CD8-positive, alpha-beta memory T cell (primary cell): ENCODE measurements around the gene POC1B. TPM values are rescaled to one million over a fixed set of nuclear protein-coding genes. Genes with fewer than 3 reads are reported as not detected.

Experiments
- CTCF ChIA-PET: fragments of 350-600 bp; sonication (Branson Sonifier 250); formaldehyde crosslinking; loops from one replicate; lab custom pipeline; 2021; ENCODE audit warnings: antibody characterized with exemption; lab: Charles Lee
- POLR2A ChIA-PET: fragments of 350-600 bp; sonication (Branson Sonifier 250); formaldehyde crosslinking; loops from one replicate; lab custom pipeline; 2021; ENCODE audit warnings: antibody characterized with exemption; lab: Charles Lee
- DNase-seq, 5 donors: peaks; one replicate each; pipeline versions ENCODE4 v3.0.0 to v3.0.0-alpha.2; 2020 to 2022; ENCODE audit warnings: mixed read lengths in 1 of 5
- H3K27ac ChIP-seq: one replicate; pipeline ENCODE4 v1.7.0; 2013; ENCODE audit warnings: low read depth, mild to moderate bottlenecking, low read length, moderate library complexity
- H3K27me3 ChIP-seq: 2 replicates; pipeline ENCODE4 v1.7.0; 2013; ENCODE audit warnings: low read length, mild to moderate bottlenecking; ENCODE audit not compliant: insufficient read depth, poor library complexity, severe bottlenecking
- H3K36me3 ChIP-seq: 2 replicates; pipeline ENCODE4 v1.7.0; 2013; ENCODE audit warnings: mild to moderate bottlenecking, low read length, moderate library complexity; ENCODE audit not compliant: insufficient read depth
- H3K4me1 ChIP-seq: 2 replicates; pipeline ENCODE4 v1.7.0; 2013; ENCODE audit warnings: mild to moderate bottlenecking, low read length, moderate library complexity; ENCODE audit not compliant: insufficient read depth
- H3K4me3 ChIP-seq: 2 replicates; pipeline ENCODE4 v1.7.0; 2013; ENCODE audit warnings: mild to moderate bottlenecking, low read length
- H3K9me3 ChIP-seq: 2 replicates; pipeline ENCODE4 v1.7.0; 2013; ENCODE audit warnings: mild to moderate bottlenecking, low read length
- H3K27ac Mint-ChIP-seq, 8 donors: one replicate each; pipeline ENCODE4 v1.8.0; 2020 to 2021; ENCODE audit warnings: mixed read lengths in 8 of 8, mild to moderate bottlenecking in 6 of 8, inconsistent platforms in 3 of 8, moderate library complexity in 3 of 8
- H3K27me3 Mint-ChIP-seq, 2 donors: one replicate each; pipeline ENCODE4 v1.8.0; 2020 to 2021; ENCODE audit warnings: mixed read lengths in 2 of 2, mild to moderate bottlenecking in 1 of 2, moderate library complexity in 1 of 2
- H3K36me3 Mint-ChIP-seq, 3 donors: one replicate each; pipeline ENCODE4 v1.8.0; 2020 to 2021; ENCODE audit warnings: mixed read lengths in 3 of 3, inconsistent platforms in 1 of 3, mild to moderate bottlenecking in 1 of 3
- H3K4me1 Mint-ChIP-seq, 3 donors: one replicate each; pipeline ENCODE4 v1.8.0; 2020 to 2021; ENCODE audit warnings: mixed read lengths in 3 of 3, inconsistent platforms in 1 of 3, mild to moderate bottlenecking in 1 of 3
- H3K4me3 Mint-ChIP-seq, 7 donors: one replicate each; pipeline ENCODE4 v1.8.0; 2020 to 2021; ENCODE audit warnings: mixed read lengths in 7 of 7, mild to moderate bottlenecking in 6 of 7, moderate library complexity in 4 of 7, inconsistent platforms in 2 of 7
- H3K9me3 Mint-ChIP-seq, 5 donors: one replicate each; pipeline ENCODE4 v1.8.0; 2020 to 2022; ENCODE audit warnings: mixed read lengths in 5 of 5, mild to moderate bottlenecking in 3 of 5, moderate library complexity in 2 of 5, inconsistent platforms in 1 of 5
- polyA plus RNA-seq: library from polyadenylated mRNA; unstranded; fragments of 300-500 nt; fragmentation: Illumina TruSeq; gene quantifications from one replicate; pipeline ENCODE4 v1.2.3, GENCODE V29; 2021
- total RNA-seq, 2 experiments: library from RNA; stranded (reverse); gene quantifications; one replicate each; pipeline ENCODE4 v1.2.3, GENCODE V29; 2021

POC1B gene
- total and polyA plus RNA-seq, 3 experiments from 2014 or later, result 21.8 to 38.9 (median 22.6) TPM

GRCh38 chr12:89521364-89522223, 4.3 kb downstream of the POC1B start:
- no peaks in the 10 kb centered on the region for H3K36me3 ChIP-seq
- peaks cover 43% of the 10 kb centered on the region for H3K4me1 ChIP-seq
- DNase-seq, result no peak
- CTCF ChIA-PET, result interaction anchor here (1.1 kb wide), 2 partner anchors 9 to 501 kb away, joined by 3 to 4 read pairs; no protein-coding TSS in a partner anchor
- no peak overlapping the region for H3K4me3 ChIP-seq
- no peak overlapping the region for H3K27ac ChIP-seq
- peaks cover 55 to 77% (median 72%) of the 10 kb centered on the region in 3 donors for H3K4me1 Mint-ChIP-seq
- no peaks in the 10 kb centered on the region for H3K27me3 ChIP-seq
- H3K4me3 Mint-ChIP-seq, result peak overlapping the region; percentile 61 to 82 (median 71)
- H3K36me3 Mint-ChIP-seq, result peaks cover 9 to 36% (median 11%) of the 10 kb centered on the region in 3 donors
- peak overlapping the region; percentile 2 to 64 (median 27) for H3K27ac Mint-ChIP-seq
- POLR2A ChIA-PET, result no interaction called here
- H3K9me3 ChIP-seq, result no peaks in the 10 kb centered on the region
- H3K27me3 Mint-ChIP-seq, result no peaks in the 10 kb centered on the region
- H3K9me3 Mint-ChIP-seq, result no peaks in the 10 kb centered on the region

GRCh38 chr12:89517720-89518119, 8.1 kb downstream of the POC1B start:
- ChIA-PET POLR2A (interaction anchor here (0.7 kb wide), 1 partner anchor 478 kb away, joined by 5 read pairs; no protein-coding TSS in a partner anchor), CTCF (interaction anchor here (1.1 kb wide), 1 partner anchor 501 kb away, joined by 3 read pairs; no protein-coding TSS in a partner anchor)
- Histone ChIP-seq H3K4me1 (peaks cover 23% of the 10 kb centered on the region), H3K27ac (no peak overlapping the region), H3K27me3 (no peaks in the 10 kb centered on the region), H3K36me3 (no peaks in the 10 kb centered on the region), H3K9me3 (no peaks in the 10 kb centered on the region), H3K4me3 (no peak overlapping the region)
- H3K27me3 Mint-ChIP-seq, result no peaks in the 10 kb centered on the region
- no peak for DNase-seq
- peak overlapping the region in 2 of 8 donors; percentile 20 to 34 for H3K27ac Mint-ChIP-seq
- peaks cover 0 to 13% (median 3%) of the 10 kb centered on the region in 3 donors for H3K36me3 Mint-ChIP-seq
- peaks cover 40 to 52% (median 52%) of the 10 kb centered on the region in 3 donors for H3K4me1 Mint-ChIP-seq
- H3K9me3 Mint-ChIP-seq, result no peaks in the 10 kb centered on the region
- no peak overlapping the region for H3K4me3 Mint-ChIP-seq

GRCh38 chr12:89516633-89517032, 9.2 kb downstream of the POC1B start:
- POLR2A ChIA-PET, result no interaction called here
- H3K9me3 Mint-ChIP-seq, result no peaks in the 10 kb centered on the region

DNA sequence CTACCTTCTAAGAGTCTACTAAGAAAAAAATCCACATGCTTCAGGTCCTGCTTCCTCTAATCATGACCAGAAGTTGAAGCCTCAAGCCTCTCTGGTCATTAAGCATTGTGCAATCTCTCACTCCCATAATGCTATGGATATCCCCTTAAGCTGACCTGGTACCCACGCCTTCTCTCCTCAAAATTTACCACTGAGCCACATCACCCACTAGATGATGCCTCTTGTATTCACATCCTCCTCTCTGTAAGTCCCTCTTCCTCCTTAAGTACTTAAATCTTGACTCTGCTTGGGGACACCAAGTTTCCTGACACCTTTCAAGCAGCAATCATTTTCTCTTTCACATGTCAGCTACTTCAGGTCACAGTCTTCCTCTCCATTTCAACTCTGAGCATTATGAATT, 11.1 kb downstream of the POC1B start:
- H3K4me3 Mint-ChIP-seq, result no peak overlapping the region
- H3K9me3 Mint-ChIP-seq, result no peaks in the 10 kb centered on the region
- Histone ChIP-seq H3K27ac (no peak overlapping the region), H3K4me3 (no peak overlapping the region), H3K9me3 (no peaks in the 10 kb centered on the region), H3K27me3 (no peaks in the 10 kb centered on the region), H3K36me3 (no peaks in the 10 kb centered on the region), H3K4me1 (peaks cover 5% of the 10 kb centered on the region)
- POLR2A ChIA-PET, result interaction anchor here (0.9 kb wide), 1 partner anchor 10 kb away, joined by 3 read pairs; the partner anchor contains the start of gene GALNT4
- CTCF ChIA-PET, result no interaction called here
- no peak for DNase-seq
- no peak overlapping the region for H3K27ac Mint-ChIP-seq
- H3K4me1 Mint-ChIP-seq, result peaks cover 24 to 33% (median 32%) of the 10 kb centered on the region in 3 donors
- no peaks in the 10 kb centered on the region for H3K27me3 Mint-ChIP-seq
- peaks cover 0 to 7% (median 3%) of the 10 kb centered on the region in 3 donors for H3K36me3 Mint-ChIP-seq

More at GRCh38 chr12:89516633-89517032, 9.2 kb downstream of the POC1B start:
- Mint-ChIP-seq H3K27ac (no peak overlapping the region), H3K36me3 (peaks cover 0 to 5% (median 3%) of the 10 kb centered on the region in 3 donors), H3K27me3 (no peaks in the 10 kb centered on the region), H3K4me3 (no peak overlapping the region), H3K4me1 (peaks cover 30 to 42% (median 41%) of the 10 kb centered on the region in 3 donors)
- Histone ChIP-seq H3K27ac (no peak overlapping the region), H3K4me1 (peaks cover 13% of the 10 kb centered on the region), H3K36me3 (no peaks in the 10 kb centered on the region), H3K9me3 (no peaks in the 10 kb centered on the region), H3K4me3 (no peak overlapping the region), H3K27me3 (no peaks in the 10 kb centered on the region)
- CTCF ChIA-PET, result no interaction called here
- no peak for DNase-seq

DNA sequence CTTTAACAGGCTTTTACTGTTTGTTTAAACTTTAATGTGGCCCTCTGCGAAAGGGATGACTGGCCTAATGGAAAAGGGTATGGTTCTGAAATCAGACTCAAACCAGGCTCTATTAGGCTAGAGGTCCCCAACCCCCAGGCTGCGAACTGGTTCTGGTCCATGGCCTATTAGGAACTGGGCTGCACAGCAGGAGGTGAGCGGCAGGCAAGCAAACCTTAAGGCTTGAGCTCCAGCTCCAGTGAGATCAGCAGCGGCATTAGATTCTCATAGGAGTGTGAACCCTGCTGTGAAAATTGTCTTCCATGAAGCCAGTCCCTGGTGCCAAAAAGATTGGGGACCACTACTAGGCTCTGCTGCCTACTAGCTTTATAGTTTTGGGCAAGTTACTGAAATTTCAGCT, 12.3 kb downstream of the POC1B start:
- ChIA-PET POLR2A (no interaction called here), CTCF (interaction anchor here (1.4 kb wide), 1 partner anchor 43 kb away, joined by 4 read pairs; no protein-coding TSS in a partner anchor)
- H3K36me3 ChIP-seq, result no peaks in the 10 kb centered on the region
- peaks cover 0 to 2% (median 1%) of the 10 kb centered on the region in 3 donors for H3K36me3 Mint-ChIP-seq
- H3K27ac Mint-ChIP-seq, result no peak overlapping the region
- no peak overlapping the region for H3K4me3 Mint-ChIP-seq
- no peak overlapping the region for H3K27ac ChIP-seq
- no peaks in the 10 kb centered on the region for H3K9me3 Mint-ChIP-seq
- no peaks in the 10 kb centered on the region for H3K27me3 ChIP-seq
- no peaks in the 10 kb centered on the region for H3K27me3 Mint-ChIP-seq
- H3K4me1 Mint-ChIP-seq, result peaks cover 23 to 29% (median 25%) of the 10 kb centered on the region in 3 donors
- H3K4me3 ChIP-seq, result no peak overlapping the region
- no peak for DNase-seq
- H3K9me3 ChIP-seq, result no peaks in the 10 kb centered on the region
- no peaks in the 10 kb centered on the region for H3K4me1 ChIP-seq

GRCh38 chr12:89507015-89507824, 18.6 kb downstream of the POC1B start:
- POLR2A ChIA-PET, result no interaction called here
- no peaks in the 10 kb centered on the region for H3K36me3 ChIP-seq
- no peak overlapping the region for H3K27ac ChIP-seq
- H3K9me3 ChIP-seq, result no peaks in the 10 kb centered on the region
- H3K36me3 Mint-ChIP-seq, result peaks cover 0 to 7% (median 3%) of the 10 kb centered on the region in 3 donors
- no peaks in the 10 kb centered on the region for H3K27me3 Mint-ChIP-seq
- H3K4me1 ChIP-seq, result no peaks in the 10 kb centered on the region
- H3K27ac Mint-ChIP-seq, result peak overlapping the region in 1 of 8 donors; percentile 18
- CTCF ChIA-PET, result interaction anchor here (1.2 to 1.6 kb wide), 2 partner anchors 16 to 17 kb away, joined by 3 to 5 read pairs; partner anchors contain the start of gene GALNT4
- DNase-seq, result no peak
- no peaks in the 10 kb centered on the region for H3K9me3 Mint-ChIP-seq
- no peaks in the 10 kb centered on the region for H3K27me3 ChIP-seq
- peaks cover 32 to 42% (median 32%) of the 10 kb centered on the region in 3 donors for H3K4me1 Mint-ChIP-seq
- no peak overlapping the region for H3K4me3 ChIP-seq
- H3K4me3 Mint-ChIP-seq, result no peak overlapping the region

GRCh38 chr12:89506050-89506449, 19.8 kb downstream of the POC1B start:
- Histone ChIP-seq H3K36me3 (no peaks in the 10 kb centered on the region), H3K4me1 (no peaks in the 10 kb centered on the region), H3K27ac (no peak overlapping the region), H3K9me3 (no peaks in the 10 kb centered on the region), H3K27me3 (no peaks in the 10 kb centered on the region), H3K4me3 (no peak overlapping the region)
- CTCF ChIA-PET, result no interaction called here
- Mint-ChIP-seq H3K36me3 (peaks cover 0 to 8% (median 6%) of the 10 kb centered on the region in 3 donors), H3K4me3 (no peak overlapping the region), H3K27ac (peak overlapping the region in 2 of 8 donors; percentile 0 to 29), H3K9me3 (no peaks in the 10 kb centered on the region), H3K4me1 (peaks cover 32 to 51% (median 34%) of the 10 kb centered on the region in 3 donors), H3K27me3 (no peaks in the 10 kb centered on the region)
- DNase-seq, result no peak
- POLR2A ChIA-PET, result no interaction called here
